CD8-positive, alpha-beta memory T cell (primary cell): ENCODE data around the gene SIRT7. TPM values are rescaled to one million over a fixed set of nuclear protein-coding genes. Genes with fewer than 3 reads are reported as not detected.

Experiments
- CTCF ChIA-PET: fragments of 350-600 bp; sonication (Branson Sonifier 250); formaldehyde crosslinking; loops from one replicate; lab custom pipeline; 2021; ENCODE audit warnings: antibody characterized with exemption; lab: Charles Lee
- POLR2A ChIA-PET: fragments of 350-600 bp; sonication (Branson Sonifier 250); formaldehyde crosslinking; loops from one replicate; lab custom pipeline; 2021; ENCODE audit warnings: antibody characterized with exemption; lab: Charles Lee
- DNase-seq, 5 donors: peaks; one replicate each; pipeline versions ENCODE4 v3.0.0 to v3.0.0-alpha.2; 2020 to 2022; ENCODE audit warnings: mixed read lengths in 1 of 5
- H3K27ac ChIP-seq: one replicate; pipeline ENCODE4 v1.7.0; 2013; ENCODE audit warnings: low read depth, mild to moderate bottlenecking, low read length, moderate library complexity
- H3K27me3 ChIP-seq: 2 replicates; pipeline ENCODE4 v1.7.0; 2013; ENCODE audit warnings: low read length, mild to moderate bottlenecking; ENCODE audit not compliant: insufficient read depth, poor library complexity, severe bottlenecking
- H3K36me3 ChIP-seq: 2 replicates; pipeline ENCODE4 v1.7.0; 2013; ENCODE audit warnings: mild to moderate bottlenecking, low read length, moderate library complexity; ENCODE audit not compliant: insufficient read depth
- H3K4me1 ChIP-seq: 2 replicates; pipeline ENCODE4 v1.7.0; 2013; ENCODE audit warnings: mild to moderate bottlenecking, low read length, moderate library complexity; ENCODE audit not compliant: insufficient read depth
- H3K4me3 ChIP-seq: 2 replicates; pipeline ENCODE4 v1.7.0; 2013; ENCODE audit warnings: mild to moderate bottlenecking, low read length
- H3K9me3 ChIP-seq: 2 replicates; pipeline ENCODE4 v1.7.0; 2013; ENCODE audit warnings: mild to moderate bottlenecking, low read length
- H3K27ac Mint-ChIP-seq, 8 donors: one replicate each; pipeline ENCODE4 v1.8.0; 2020 to 2021; ENCODE audit warnings: mixed read lengths in 8 of 8, mild to moderate bottlenecking in 6 of 8, inconsistent platforms in 3 of 8, moderate library complexity in 3 of 8
- H3K27me3 Mint-ChIP-seq, 2 donors: one replicate each; pipeline ENCODE4 v1.8.0; 2020 to 2021; ENCODE audit warnings: mixed read lengths in 2 of 2, mild to moderate bottlenecking in 1 of 2, moderate library complexity in 1 of 2
- H3K36me3 Mint-ChIP-seq, 3 donors: one replicate each; pipeline ENCODE4 v1.8.0; 2020 to 2021; ENCODE audit warnings: mixed read lengths in 3 of 3, inconsistent platforms in 1 of 3, mild to moderate bottlenecking in 1 of 3
- H3K4me1 Mint-ChIP-seq, 3 donors: one replicate each; pipeline ENCODE4 v1.8.0; 2020 to 2021; ENCODE audit warnings: mixed read lengths in 3 of 3, inconsistent platforms in 1 of 3, mild to moderate bottlenecking in 1 of 3
- H3K4me3 Mint-ChIP-seq, 7 donors: one replicate each; pipeline ENCODE4 v1.8.0; 2020 to 2021; ENCODE audit warnings: mixed read lengths in 7 of 7, mild to moderate bottlenecking in 6 of 7, moderate library complexity in 4 of 7, inconsistent platforms in 2 of 7
- H3K9me3 Mint-ChIP-seq, 5 donors: one replicate each; pipeline ENCODE4 v1.8.0; 2020 to 2022; ENCODE audit warnings: mixed read lengths in 5 of 5, mild to moderate bottlenecking in 3 of 5, moderate library complexity in 2 of 5, inconsistent platforms in 1 of 5
- polyA plus RNA-seq: library from polyadenylated mRNA; unstranded; fragments of 300-500 nt; fragmentation: Illumina TruSeq; gene quantifications from one replicate; pipeline ENCODE4 v1.2.3, GENCODE V29; 2021
- total RNA-seq, 2 experiments: library from RNA; stranded (reverse); gene quantifications; one replicate each; pipeline ENCODE4 v1.2.3, GENCODE V29; 2021

SIRT7 gene
- total and polyA plus RNA-seq, 3 experiments from 2014 or later: 40.1 to 41.7 (median 41.4) TPM

- peaks cover 35% of the 10 kb centered on the region for H3K4me1 ChIP-seq
- H3K9me3 ChIP-seq: no peaks in the 10 kb centered on the region
- H3K27me3 Mint-ChIP-seq: peaks cover 0 to 10% of the 10 kb centered on the region in 2 donors
- H3K9me3 Mint-ChIP-seq: no peaks in the 10 kb centered on the region
- H3K27ac ChIP-seq: peak overlapping the region; percentile 69
- CTCF ChIA-PET: interaction anchor here (1.1 kb wide), 1 partner anchor 9 kb away, joined by 3 read pairs; no protein-coding TSS in a partner anchor
- no peaks in the 10 kb centered on the region for H3K36me3 ChIP-seq
- POLR2A ChIA-PET: interaction anchor here (0.7 to 1.8 kb wide), 4 partner anchors 9 to 243 kb away, joined by 3 to 8 read pairs (median 4); partner anchors contain the start of gene ARL16
- peak in 4 of 5 donors; percentile 23 to 78 (median 34) for DNase-seq
- H3K27me3 ChIP-seq: peaks cover 7% of the 10 kb centered on the region
- H3K4me3 Mint-ChIP-seq: peak overlapping the region; percentile 72 to 89 (median 80)
- peak overlapping the region; percentile 60 for H3K4me3 ChIP-seq
- peaks cover 7 to 14% (median 14%) of the 10 kb centered on the region in 3 donors for H3K4me1 Mint-ChIP-seq
- H3K36me3 Mint-ChIP-seq: peaks cover 0 to 3% (median 0%) of the 10 kb centered on the region in 3 donors
- peak overlapping the region; percentile 41 to 94 (median 72) for H3K27ac Mint-ChIP-seq
Measured at GRCh38 chr17:81926451-81927151, 8.6 kb upstream of the SIRT7 start.

- Mint-ChIP-seq H3K9me3 (no peaks in the 10 kb centered on the region), H3K4me3 (peak overlapping the region; percentile 72 to 89 (median 80)), H3K36me3 (peaks cover 0 to 5% (median 0%) of the 10 kb centered on the region in 3 donors), H3K27me3 (peaks cover 0 to 9% of the 10 kb centered on the region in 2 donors), H3K4me1 (peaks cover 7 to 14% (median 14%) of the 10 kb centered on the region in 3 donors), H3K27ac (peak overlapping the region in 7 of 8 donors; percentile 54 to 94 (median 73))
- ChIA-PET POLR2A (interaction anchor here (0.7 to 1.8 kb wide), 4 partner anchors 9 to 243 kb away, joined by 3 to 9 read pairs (median 6); partner anchors contain the start of gene ARL16), CTCF (interaction anchor here (0.6 to 1.1 kb wide), 2 partner anchors 9 to 54 kb away, joined by 3 read pairs; no protein-coding TSS in a partner anchor)
- Histone ChIP-seq H3K4me1 (peaks cover 35% of the 10 kb centered on the region), H3K9me3 (no peaks in the 10 kb centered on the region), H3K36me3 (no peaks in the 10 kb centered on the region), H3K4me3 (peak overlapping the region; percentile 39), H3K27me3 (peaks cover 7% of the 10 kb centered on the region), H3K27ac (peak overlapping the region; percentile 69)
- DNase-seq: no peak
Measured at GRCh38 chr17:81925860-81926450, 8.0 kb upstream of the SIRT7 start.

GRCh38 chr17:81924557-81925532, 6.9 kb upstream of the SIRT7 start:
- Mint-ChIP-seq H3K4me1 (peaks cover 7 to 14% (median 14%) of the 10 kb centered on the region in 3 donors), H3K27me3 (peaks cover 0 to 9% of the 10 kb centered on the region in 2 donors), H3K36me3 (peaks cover 0 to 5% (median 0%) of the 10 kb centered on the region in 3 donors), H3K27ac (peak overlapping the region in 4 of 8 donors; percentile 50 to 91 (median 66)), H3K4me3 (peak overlapping the region; percentile 32 to 80 (median 72)), H3K9me3 (no peaks in the 10 kb centered on the region)
- H3K27me3 ChIP-seq: peaks cover 7% of the 10 kb centered on the region
- H3K36me3 ChIP-seq: no peaks in the 10 kb centered on the region
- peaks cover 35% of the 10 kb centered on the region for H3K4me1 ChIP-seq
- no peak for DNase-seq
- CTCF ChIA-PET: no interaction called here
- peak overlapping the region; percentile 69 for H3K27ac ChIP-seq
- H3K9me3 ChIP-seq: no peaks in the 10 kb centered on the region
- no peak overlapping the region for H3K4me3 ChIP-seq
- POLR2A ChIA-PET: interaction anchor here (0.8 to 1.8 kb wide), 2 partner anchors 12 to 33 kb away, joined by 4 to 9 read pairs; no protein-coding TSS in a partner anchor

- Histone ChIP-seq H3K27ac (peak overlapping the region; percentile 69), H3K4me1 (peaks cover 31% of the 10 kb centered on the region), H3K27me3 (peaks cover 1% of the 10 kb centered on the region), H3K4me3 (no peak overlapping the region), H3K9me3 (no peaks in the 10 kb centered on the region), H3K36me3 (no peaks in the 10 kb centered on the region)
- Mint-ChIP-seq H3K4me3 (peak overlapping the region in 1 of 7 donors; percentile 52), H3K27ac (no peak overlapping the region), H3K36me3 (peaks cover 0 to 5% (median 0%) of the 10 kb centered on the region in 3 donors), H3K9me3 (no peaks in the 10 kb centered on the region), H3K27me3 (peaks cover 0 to 2% of the 10 kb centered on the region in 2 donors), H3K4me1 (peaks cover 7 to 15% (median 14%) of the 10 kb centered on the region in 3 donors)
- CTCF ChIA-PET: no interaction called here
- no peak for DNase-seq
- POLR2A ChIA-PET: no interaction called here
Measured at GRCh38 chr17:81923302-81924260, 5.6 kb upstream of the SIRT7 start.

GRCh38 chr17:81922566-81923301, 4.8 kb upstream of the SIRT7 start:
- POLR2A ChIA-PET: no interaction called here
- H3K27ac ChIP-seq: peak overlapping the region; percentile 43
- Mint-ChIP-seq H3K4me1 (peaks cover 14 to 21% (median 19%) of the 10 kb centered on the region in 3 donors), H3K27me3 (peaks cover 0 to 2% of the 10 kb centered on the region in 2 donors), H3K27ac (no peak overlapping the region), H3K9me3 (no peaks in the 10 kb centered on the region), H3K36me3 (peaks cover 0 to 6% (median 0%) of the 10 kb centered on the region in 3 donors), H3K4me3 (peak overlapping the region in 1 of 7 donors; percentile 61)
- H3K36me3 ChIP-seq: no peaks in the 10 kb centered on the region
- peaks cover 29% of the 10 kb centered on the region for H3K4me1 ChIP-seq
- no peak for DNase-seq
- no peaks in the 10 kb centered on the region for H3K9me3 ChIP-seq
- H3K27me3 ChIP-seq: no peaks in the 10 kb centered on the region
- no peak overlapping the region for H3K4me3 ChIP-seq
- CTCF ChIA-PET: no interaction called here

GRCh38 chr17:81921996-81922565, 4.1 kb upstream of the SIRT7 start:
- Histone ChIP-seq H3K9me3 (no peaks in the 10 kb centered on the region), H3K27me3 (no peaks in the 10 kb centered on the region), H3K36me3 (no peaks in the 10 kb centered on the region), H3K4me3 (no peak overlapping the region), H3K27ac (no peak overlapping the region), H3K4me1 (peaks cover 33% of the 10 kb centered on the region)
- Mint-ChIP-seq H3K9me3 (no peaks in the 10 kb centered on the region), H3K36me3 (peaks cover 0 to 10% (median 0%) of the 10 kb centered on the region in 3 donors), H3K27me3 (peaks cover 0 to 2% of the 10 kb centered on the region in 2 donors), H3K27ac (peak overlapping the region in 1 of 8 donors; percentile 74), H3K4me1 (peaks cover 18 to 24% (median 23%) of the 10 kb centered on the region in 3 donors), H3K4me3 (peak overlapping the region in 1 of 7 donors; percentile 61)
- POLR2A ChIA-PET: no interaction called here
- DNase-seq: no peak
- CTCF ChIA-PET: no interaction called here
